ENCODE measurements around the gene RNF213. TPM values are rescaled to one million over a fixed set of nuclear protein-coding genes. Genes with fewer than 3 reads are reported as not detected.

Gene RNF213
- polyA plus RNA-seq, 1 of the 3 experiments (the other 2 are of a cell fraction): 57.5 TPM

- TF ChIP-seq REST (IDR thresholded peaks at IDR 0.05; ENCODE audit: low read depth, low read length): no peak
These were observed 8.7 kb upstream of the RNF213 start (continued) for GRCh38 chr17:80251966-80252365.

- Histone ChIP-seq H3K4me1 (ENCODE audit: control insufficient read depth in 1 of 2, insufficient read depth in 2 of 2, low read depth in 1 of 2, low read length in 1 of 2) (peaks cover 0 to 17% of the 10 kb centered on the region in 2 experiments; a peak in 2 of 4 replicates), H3K9me2 (no peaks in the 10 kb centered on the region), H4K20me1 (ENCODE audit: insufficient read depth) (no peaks in the 10 kb centered on the region), H3K27ac (ENCODE audit: low read depth in 2 of 2, low read length in 1 of 2) (no peak overlapping the region), H3K4me3 (ENCODE audit: low read depth in 2 of 2, low read length in 1 of 2) (no peak overlapping the region), H3K36me3 (replicated peaks in 1 of 2; ENCODE audit: control insufficient read depth in 1 of 2, insufficient read depth in 2 of 2, low read length in 1 of 2) (no peaks in the 10 kb centered on the region), H3K79me2 (ENCODE audit: insufficient read depth) (no peaks in the 10 kb centered on the region), H3K9ac (no peak overlapping the region), H2AFZ (ENCODE audit: low read depth) (no peak overlapping the region), H3K4me2 (no peak overlapping the region), H3K27me3 (ENCODE audit: insufficient read depth) (no peaks in the 10 kb centered on the region), H3K9me3 (no peaks in the 10 kb centered on the region), H3F3A (replicated peaks; ENCODE audit: insufficient read depth) (peaks cover 32% of the 10 kb centered on the region)
- POLR2A ChIA-PET: no interaction called here
- peak; percentile 58 for TF ChIP-seq CTCF (IDR thresholded peaks at IDR 0.05)
- no peak for TF ChIP-seq RFX5 (IDR thresholded peaks at IDR 0.05; ENCODE audit: low read length)
- no peak for TF ChIP-seq POLR2AphosphoS5 (IDR thresholded peaks at IDR 0.05; ENCODE audit: low read depth, low read length)
- TF ChIP-seq NFIC (IDR thresholded peaks at IDR 0.05; ENCODE audit: borderline replicate concordance): no peak
- TF ChIP-seq SIN3A (IDR thresholded peaks at IDR 0.05; ENCODE audit: borderline replicate concordance, low read depth, low read length): no peak
- TF ChIP-seq SMC3 (IDR thresholded peaks at IDR 0.05; ENCODE audit: low read depth, low read length): peak; percentile 45; the same call in 1 of the 2 replicates
- peak; percentile 68 for TF ChIP-seq RAD21 (IDR thresholded peaks at IDR 0.05; ENCODE audit: low read length)
- TF ChIP-seq RCOR1 (IDR thresholded peaks at IDR 0.05; ENCODE audit: low read length): no peak
- no peak for TF ChIP-seq FOSL2 (IDR thresholded peaks at IDR 0.05; ENCODE audit: borderline replicate concordance, low read depth)
- no peak for TF ChIP-seq USF1 (IDR thresholded peaks at IDR 0.05; ENCODE audit: borderline replicate concordance, low read depth)
- CTCF ChIA-PET: interaction anchor here (0.7 to 4.3 kb wide), 5 partner anchors 9 to 170 kb away, joined by 3 to 11 read pairs (median 5); partner anchors contain the start of gene GAA
- DNase-seq: peak; percentile 89
- 69% methylated on average over 11 of the region's 13 CpGs for WGBS (ENCODE audit: low lambda C conversion rate)
These were observed 7.8 kb upstream of the RNF213 start for GRCh38 chr17:80252871-80253270.

Measured in SK-N-SH (cell line).